ENCODE measurements around the gene TEKT5.

Gene TEKT5

GRCh38 chr16:10699756-10700155 is 5.0 kb upstream of the TEKT5 start:
- H3K4me3 ChIP-seq (ENCODE audit: severe bottlenecking): no peak overlapping the region
- H3K27me3 ChIP-seq (ENCODE audit: insufficient read depth, poor library complexity, severe bottlenecking): no peaks in the 10 kb centered on the region
- H3K4me1 ChIP-seq (ENCODE audit: insufficient read depth, poor library complexity, severe bottlenecking): no peaks in the 10 kb centered on the region
- H3K36me3 ChIP-seq (ENCODE audit: low read depth): no peaks in the 10 kb centered on the region
- no peak for ATAC-seq (ENCODE audit: low read depth)
- no peak for DNase-seq (ENCODE audit: low spot score)
- no peaks in the 10 kb centered on the region for H3K9me3 ChIP-seq (ENCODE audit: severe bottlenecking)
- H3K27ac ChIP-seq (ENCODE audit: poor library complexity, severe bottlenecking): no peak overlapping the region
- TF ChIP-seq CTCF (IDR thresholded peaks at IDR 0.05; ENCODE audit: poor library complexity, severe bottlenecking): no peak

GRCh38 chr16:10694306-10694705 is 424 bp downstream of the TEKT5 start:
- Histone ChIP-seq H3K36me3 (ENCODE audit: low read depth) (no peaks in the 10 kb centered on the region), H3K27ac (ENCODE audit: poor library complexity, severe bottlenecking) (no peak overlapping the region), H3K4me1 (ENCODE audit: insufficient read depth, poor library complexity, severe bottlenecking) (no peaks in the 10 kb centered on the region), H3K4me3 (ENCODE audit: severe bottlenecking) (no peak overlapping the region), H3K9me3 (ENCODE audit: severe bottlenecking) (no peaks in the 10 kb centered on the region), H3K27me3 (ENCODE audit: insufficient read depth, poor library complexity, severe bottlenecking) (no peaks in the 10 kb centered on the region)
- DNase-seq (ENCODE audit: low spot score) (no peak), ATAC-seq (ENCODE audit: low read depth) (no peak)
- no peak for TF ChIP-seq CTCF (IDR thresholded peaks at IDR 0.05; ENCODE audit: poor library complexity, severe bottlenecking)

GRCh38 chr16:10693889-10694288 is 841 bp downstream of the TEKT5 start:
- DNase-seq (ENCODE audit: low spot score) (no peak), ATAC-seq (ENCODE audit: low read depth) (no peak)
- no peak for TF ChIP-seq CTCF (IDR thresholded peaks at IDR 0.05; ENCODE audit: poor library complexity, severe bottlenecking)
- Histone ChIP-seq H3K27me3 (ENCODE audit: insufficient read depth, poor library complexity, severe bottlenecking) (no peaks in the 10 kb centered on the region), H3K36me3 (ENCODE audit: low read depth) (no peaks in the 10 kb centered on the region), H3K27ac (ENCODE audit: poor library complexity, severe bottlenecking) (no peak overlapping the region), H3K4me3 (ENCODE audit: severe bottlenecking) (no peak overlapping the region), H3K9me3 (ENCODE audit: severe bottlenecking) (no peaks in the 10 kb centered on the region), H3K4me1 (ENCODE audit: insufficient read depth, poor library complexity, severe bottlenecking) (no peaks in the 10 kb centered on the region)

GRCh38 chr16:10692470-10692869 is 2.3 kb downstream of the TEKT5 start:
- H3K9me3 ChIP-seq (ENCODE audit: severe bottlenecking): no peaks in the 10 kb centered on the region
- ATAC-seq (ENCODE audit: low read depth) (no peak), DNase-seq (ENCODE audit: low spot score) (no peak)
- no peak overlapping the region for H3K4me3 ChIP-seq (ENCODE audit: severe bottlenecking)
- H3K36me3 ChIP-seq (ENCODE audit: low read depth): no peaks in the 10 kb centered on the region
- H3K4me1 ChIP-seq (ENCODE audit: insufficient read depth, poor library complexity, severe bottlenecking): no peaks in the 10 kb centered on the region
- H3K27ac ChIP-seq (ENCODE audit: poor library complexity, severe bottlenecking): no peak overlapping the region
- TF ChIP-seq CTCF (IDR thresholded peaks at IDR 0.05; ENCODE audit: poor library complexity, severe bottlenecking): no peak
- H3K27me3 ChIP-seq (ENCODE audit: insufficient read depth, poor library complexity, severe bottlenecking): no peaks in the 10 kb centered on the region

GRCh38 chr16:10688726-10689125 is 6.0 kb downstream of the TEKT5 start:
- Histone ChIP-seq H3K36me3 (ENCODE audit: low read depth) (no peaks in the 10 kb centered on the region), H3K4me1 (ENCODE audit: insufficient read depth, poor library complexity, severe bottlenecking) (no peaks in the 10 kb centered on the region), H3K4me3 (ENCODE audit: severe bottlenecking) (no peak overlapping the region), H3K27ac (ENCODE audit: poor library complexity, severe bottlenecking) (no peak overlapping the region), H3K9me3 (ENCODE audit: severe bottlenecking) (no peaks in the 10 kb centered on the region), H3K27me3 (ENCODE audit: insufficient read depth, poor library complexity, severe bottlenecking) (no peaks in the 10 kb centered on the region)
- DNase-seq (ENCODE audit: low spot score): no peak
- no peak for TF ChIP-seq CTCF (IDR thresholded peaks at IDR 0.05; ENCODE audit: poor library complexity, severe bottlenecking)
- ATAC-seq (ENCODE audit: low read depth): no peak

Data from RWPE2 (cell line).